Measurements from ENCODE around the gene TMEM109.

The TMEM109 gene

GRCh38 chr11:60897496-60897895 lies 16.5 kb upstream of the TMEM109 start:
- Histone ChIP-seq H3K4me2 (ENCODE audit: low read depth, low read length, poor library complexity, severe bottlenecking) (no peak overlapping the region), H3F3A (ENCODE audit: low read depth) (peaks cover 4% of the 10 kb centered on the region; the same call in 1 of the 2 replicates), H3K9ac (ENCODE audit: low read depth, low read length, poor library complexity, severe bottlenecking) (no peak overlapping the region), H3K4me3 (ENCODE audit: low read length, poor library complexity, severe bottlenecking) (no peak overlapping the region), H3K9me2 (replicated peaks; ENCODE audit: low read depth, low read length) (no peaks in the 10 kb centered on the region), H3K36me3 (ENCODE audit: insufficient read depth, low read length) (peaks cover 89% of the 10 kb centered on the region; the same call in 1 of the 2 replicates), H3K27me3 (ENCODE audit: insufficient read depth, low read length, poor library complexity, severe bottlenecking) (no peaks in the 10 kb centered on the region), H3K9me3 (ENCODE audit: insufficient read depth, low read depth, low read length) (no peaks in the 10 kb centered on the region), H4K20me1 (ENCODE audit: insufficient read depth, low read length, poor library complexity, severe bottlenecking) (peaks cover 14% of the 10 kb centered on the region), H3K4me1 (ENCODE audit: insufficient read depth, low read length, poor library complexity, severe bottlenecking) (peaks cover 9% of the 10 kb centered on the region), H2AFZ (ENCODE audit: low read length) (no peak overlapping the region), H3K79me2 (ENCODE audit: insufficient read depth, low read length) (peaks cover 15% of the 10 kb centered on the region; the same call in 1 of the 2 replicates)
- TF ChIP-seq CTCF (conservative IDR thresholded peaks at IDR 0.05; ENCODE audit: low read length): no peak
- TF ChIP-seq EZH2phosphoT487 (IDR thresholded peaks at IDR 0.05; ENCODE audit: borderline replicate concordance): no peak

GRCh38 chr11:60899046-60899936 lies 14.7 kb upstream of the TMEM109 start:
- Histone ChIP-seq H3K9me2 (replicated peaks; ENCODE audit: low read depth, low read length) (no peaks in the 10 kb centered on the region), H3K4me3 (ENCODE audit: low read length, poor library complexity, severe bottlenecking) (no peak overlapping the region), H3K9me3 (ENCODE audit: insufficient read depth, low read depth, low read length) (no peaks in the 10 kb centered on the region), H3K79me2 (ENCODE audit: insufficient read depth, low read length) (peaks cover 33% of the 10 kb centered on the region), H2AFZ (ENCODE audit: low read length) (no peak overlapping the region), H3K36me3 (ENCODE audit: insufficient read depth, low read length) (peaks cover 89% of the 10 kb centered on the region; the same call in 1 of the 2 replicates), H3F3A (ENCODE audit: low read depth) (peaks cover 4% of the 10 kb centered on the region; the same call in 1 of the 2 replicates), H3K9ac (ENCODE audit: low read depth, low read length, poor library complexity, severe bottlenecking) (no peak overlapping the region), H3K4me2 (ENCODE audit: low read depth, low read length, poor library complexity, severe bottlenecking) (no peak overlapping the region), H3K27me3 (ENCODE audit: insufficient read depth, low read length, poor library complexity, severe bottlenecking) (no peaks in the 10 kb centered on the region), H3K4me1 (ENCODE audit: insufficient read depth, low read length, poor library complexity, severe bottlenecking) (peaks cover 21% of the 10 kb centered on the region), H4K20me1 (ENCODE audit: insufficient read depth, low read length, poor library complexity, severe bottlenecking) (peaks cover 26% of the 10 kb centered on the region)
- no peak for TF ChIP-seq EZH2phosphoT487 (IDR thresholded peaks at IDR 0.05; ENCODE audit: borderline replicate concordance)
- peak; percentile 99 for TF ChIP-seq CTCF (conservative IDR thresholded peaks at IDR 0.05; ENCODE audit: low read length)

- peaks cover 40% of the 10 kb centered on the region for H3K79me2 ChIP-seq (ENCODE audit: insufficient read depth, low read length)
- no peak overlapping the region for H3K9ac ChIP-seq (ENCODE audit: low read depth, low read length, poor library complexity, severe bottlenecking)
- H3K4me3 ChIP-seq (ENCODE audit: low read length, poor library complexity, severe bottlenecking): no peak overlapping the region
- peaks cover 26% of the 10 kb centered on the region for H3K4me1 ChIP-seq (ENCODE audit: insufficient read depth, low read length, poor library complexity, severe bottlenecking)
- H3K9me3 ChIP-seq (ENCODE audit: insufficient read depth, low read depth, low read length): no peaks in the 10 kb centered on the region
- peaks cover 4% of the 10 kb centered on the region; the same call in 1 of the 2 replicates for H3F3A ChIP-seq (ENCODE audit: low read depth)
- H3K27me3 ChIP-seq (ENCODE audit: insufficient read depth, low read length, poor library complexity, severe bottlenecking): no peaks in the 10 kb centered on the region
- no peak overlapping the region for H3K4me2 ChIP-seq (ENCODE audit: low read depth, low read length, poor library complexity, severe bottlenecking)
- peaks cover 33% of the 10 kb centered on the region for H4K20me1 ChIP-seq (ENCODE audit: insufficient read depth, low read length, poor library complexity, severe bottlenecking)
- peaks cover 83% of the 10 kb centered on the region; the same call in 1 of the 2 replicates for H3K36me3 ChIP-seq (ENCODE audit: insufficient read depth, low read length)
- H2AFZ ChIP-seq (ENCODE audit: low read length): no peak overlapping the region
- no peak for TF ChIP-seq EZH2phosphoT487 (IDR thresholded peaks at IDR 0.05; ENCODE audit: borderline replicate concordance)
- H3K9me2 ChIP-seq (replicated peaks; ENCODE audit: low read depth, low read length): no peaks in the 10 kb centered on the region
These were observed 14.0 kb upstream of the TMEM109 start for GRCh38 chr11:60899977-60900376.
